ENCODE measurements around the gene JUNB.

The JUNB gene

DNA sequence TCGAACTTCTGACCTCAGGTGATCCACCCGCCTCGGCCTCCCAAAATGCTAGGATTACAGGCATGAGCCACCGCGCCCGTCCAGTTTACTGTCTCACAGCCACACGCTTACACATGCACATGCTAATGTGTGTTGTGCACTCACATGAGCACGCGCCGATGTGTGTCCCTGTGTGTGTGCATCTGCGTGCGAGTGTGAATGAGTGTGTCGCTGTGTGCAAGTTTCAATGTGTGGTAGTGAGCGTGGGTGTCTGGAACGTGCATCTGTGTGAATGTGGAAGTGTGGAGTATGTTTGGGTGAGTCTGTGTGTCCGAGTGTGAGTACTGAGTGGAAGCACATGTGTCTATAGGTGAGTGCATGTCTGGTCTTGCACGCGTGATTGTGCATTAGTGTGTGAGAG, 51.2 kb downstream of the JUNB start:
- no peak for DNase-seq (ENCODE audit: low spot score)
